GM03348 (cell line): Measurements from ENCODE around the gene AASDH.

Experiments
- DNase-seq: peaks from one replicate; pipeline ENCODE4 v3.0.0; 2012; ENCODE audit warnings: low spot score

The AASDH gene

GRCh38 chr4:56316011-56316650 is 71.2 kb downstream of the AASDH start:
- no peak for DNase-seq

- DNase-seq, result no peak
Observed at GRCh38 chr4:56315543-56315942, 71.7 kb downstream of the AASDH start.

GRCh38 chr4:56315041-56315440 is 72.2 kb downstream of the AASDH start:
- DNase-seq, result no peak

GRCh38 chr4:56314207-56314915 is 72.9 kb downstream of the AASDH start:
- DNase-seq, result no peak

GRCh38 chr4:56313132-56313531 is 74.2 kb downstream of the AASDH start:
- DNase-seq, result no peak

- DNase-seq, result no peak
Observed at GRCh38 chr4:56311299-56311975, 75.9 kb downstream of the AASDH start.

GRCh38 chr4:56310401-56311125 is 76.7 kb downstream of the AASDH start:
- DNase-seq, result no peak

GRCh38 chr4:56308384-56308783 is 78.9 kb downstream of the AASDH start:
- no peak for DNase-seq

- no peak for DNase-seq
Observed at GRCh38 chr4:56307423-56307822, 79.9 kb downstream of the AASDH start.

GRCh38 chr4:56305390-56305789 is 81.9 kb downstream of the AASDH start:
- no peak for DNase-seq

GRCh38 chr4:56303921-56304320 is 83.4 kb downstream of the AASDH start:
- no peak for DNase-seq

- no peak for DNase-seq
Observed at GRCh38 chr4:56302760-56303159, 84.5 kb downstream of the AASDH start.

- DNase-seq, result no peak
Observed at GRCh38 chr4:56301997-56302496, 85.2 kb downstream of the AASDH start.

GRCh38 chr4:56301181-56301996 is 85.9 kb downstream of the AASDH start:
- peak; percentile 87 for DNase-seq

- DNase-seq, result no peak
Observed at GRCh38 chr4:56298236-56298635, 89.1 kb downstream of the AASDH start.

GRCh38 chr4:56297776-56298175 is 89.5 kb downstream of the AASDH start:
- no peak for DNase-seq

GRCh38 chr4:56296526-56296925 is 90.8 kb downstream of the AASDH start:
- DNase-seq, result no peak

- DNase-seq, result no peak
Observed at GRCh38 chr4:56293121-56293520, 94.2 kb downstream of the AASDH start.

- DNase-seq, result no peak
Observed at GRCh38 chr4:56289934-56290333, 97.4 kb downstream of the AASDH start.

GRCh38 chr4:56288663-56289062 is 98.6 kb downstream of the AASDH start:
- no peak for DNase-seq
